ENCODE data around the gene EDC4. TPM values are rescaled to one million over a fixed set of nuclear protein-coding genes. Genes with fewer than 3 reads are reported as not detected.
A peak's percentile ranks its signal among the peaks of the same experiment; 100 is the strongest.

Gene EDC4
- total RNA-seq, 1 donor from 2014 or later = 48.8 TPM

GRCh38 chr16:67893743-67894399, 21.0 kb downstream of the EDC4 start:
- Histone ChIP-seq H3K9me3 (no peaks in the 10 kb centered on the region), H3K4me3 (peak overlapping the region; percentile 88), H3K4me1 (peaks cover 34% of the 10 kb centered on the region), H3K27me3 (no peaks in the 10 kb centered on the region), H3K36me3 (no peaks in the 10 kb centered on the region), H3K27ac (peak overlapping the region; percentile 97)
- intact Hi-C loops (cut with DNase I) = no loop called here
- no peak for ATAC-seq
- DNase-seq = no peak
- TF ChIP-seq CTCF (IDR thresholded peaks at IDR 0.05) = no peak

GRCh38 chr16:67897231-67897630, 24.4 kb downstream of the EDC4 start:
- no peak for DNase-seq
- no peak for TF ChIP-seq CTCF (IDR thresholded peaks at IDR 0.05)
- Histone ChIP-seq H3K27ac (peak overlapping the region; percentile 18), H3K27me3 (no peaks in the 10 kb centered on the region), H3K4me3 (no peak overlapping the region), H3K4me1 (peaks cover 34% of the 10 kb centered on the region), H3K36me3 (no peaks in the 10 kb centered on the region), H3K9me3 (no peaks in the 10 kb centered on the region)
- no peak for ATAC-seq
- intact Hi-C loops (cut with DNase I) = no loop called here

- Histone ChIP-seq H3K4me3 (no peak overlapping the region), H3K27me3 (no peaks in the 10 kb centered on the region), H3K9me3 (no peaks in the 10 kb centered on the region), H3K27ac (no peak overlapping the region), H3K36me3 (peaks cover 9% of the 10 kb centered on the region), H3K4me1 (peaks cover 12% of the 10 kb centered on the region)
- DNase-seq = no peak
- intact Hi-C loops (cut with DNase I) = no loop called here
- no peak for TF ChIP-seq CTCF (IDR thresholded peaks at IDR 0.05)
- ATAC-seq = no peak
Observed at GRCh38 chr16:67901734-67902133, 28.9 kb downstream of the EDC4 start.

GRCh38 chr16:67902831-67903230, 30.0 kb downstream of the EDC4 start:
- peaks cover 7% of the 10 kb centered on the region for H3K4me1 ChIP-seq
- ATAC-seq (no peak), DNase-seq (no peak)
- no peaks in the 10 kb centered on the region for H3K9me3 ChIP-seq
- intact Hi-C loops (cut with DNase I) = no loop called here
- H3K36me3 ChIP-seq = peaks cover 9% of the 10 kb centered on the region
- H3K27ac ChIP-seq = no peak overlapping the region
- H3K27me3 ChIP-seq = no peaks in the 10 kb centered on the region
- no peak for TF ChIP-seq CTCF (IDR thresholded peaks at IDR 0.05)
- H3K4me3 ChIP-seq = no peak overlapping the region

GRCh38 chr16:67907397-67908180, 34.7 kb downstream of the EDC4 start:
- ATAC-seq (no peak), DNase-seq (no peak)
- H3K27ac ChIP-seq = no peak overlapping the region
- no peaks in the 10 kb centered on the region for H3K9me3 ChIP-seq
- no peak overlapping the region for H3K4me3 ChIP-seq
- H3K27me3 ChIP-seq = no peaks in the 10 kb centered on the region
- intact Hi-C loops (cut with DNase I) = no loop called here
- no peak for TF ChIP-seq CTCF (IDR thresholded peaks at IDR 0.05)
- H3K36me3 ChIP-seq = peaks cover 39% of the 10 kb centered on the region
- no peaks in the 10 kb centered on the region for H3K4me1 ChIP-seq
